OCI-LY7 (cell line): ENCODE data around the gene HOXB1. TPM values are rescaled to one million over a fixed set of nuclear protein-coding genes. Genes with fewer than 3 reads are reported as not detected.

Experiments
- BruUV-seq: library from RNA; stranded (reverse); fragments of 400-500 nt; replicated peaks from 2 replicates; lab custom pipeline; 2021; lab: Mats Ljungman, UMichigan
- CTCF ChIA-PET: fragments of 300-600 bp; sonication (Branson Sonifier 250); formaldehyde crosslinking; loops from one replicate; lab custom pipeline; 2022; ENCODE audit warnings: antibody characterized with exemption; ENCODE audit not compliant: unreplicated experiment; lab: Charles Lee
- POLR2A ChIA-PET: fragments of 300-600 bp; sonication (Branson Sonifier 250); formaldehyde crosslinking; loops from one replicate; lab custom pipeline; 2022; ENCODE audit warnings: antibody characterized with exemption; lab: Charles Lee
- DNase-seq: peaks from one replicate; pipeline ENCODE4 v3.0.0-alpha.2; 2015; ENCODE audit warnings: low spot score
- H2AFZ ChIP-seq: fragments of 200-600 bp; sonication (generic), shearing (Covaris generic); 2 replicates; pipeline ENCODE4 v1.6.1; 2014; ENCODE audit warnings: mild to moderate bottlenecking, antibody characterized with exemption, low read length, moderate library complexity
- H3K27ac ChIP-seq: fragments of 200-600 bp; sonication (generic); 2 replicates; pipeline ENCODE4 v1.5.1; 2014; ENCODE audit warnings: mixed run types, low read depth, mild to moderate bottlenecking, moderate library complexity, low read length, inconsistent platforms; ENCODE audit not compliant: poor library complexity, severe bottlenecking
- H3K36me3 ChIP-seq: fragments of 200-600 bp; sonication (generic); 2 replicates; pipeline ENCODE4 v1.6.1; 2014; ENCODE audit warnings: mild to moderate bottlenecking, antibody characterized with exemption, low read length, moderate library complexity, mixed read lengths; ENCODE audit not compliant: insufficient read depth
- H3K4me1 ChIP-seq: fragments of 200-600 bp; sonication (generic); 2 replicates; pipeline ENCODE4 v1.5.1; 2014; ENCODE audit warnings: mild to moderate bottlenecking, low read length; ENCODE audit not compliant: insufficient read depth, poor library complexity, severe bottlenecking
- H3K4me2 ChIP-seq: fragments of 200-600 bp; sonication (generic); 2 replicates; pipeline ENCODE4 v1.6.1; 2014; ENCODE audit warnings: mild to moderate bottlenecking, low read length
- H3K4me3 ChIP-seq: fragments of 200-600 bp; sonication (generic); 2 replicates; pipeline ENCODE4 v1.5.1; 2014; ENCODE audit warnings: mild to moderate bottlenecking, low read depth, low read length; ENCODE audit not compliant: poor library complexity, severe bottlenecking
- H3K79me2 ChIP-seq: fragments of 200-600 bp; sonication (generic); 2 replicates; pipeline ENCODE4 v1.6.1; 2016; ENCODE audit warnings: low read depth, mild to moderate bottlenecking, low read length, moderate library complexity, mixed read lengths; ENCODE audit not compliant: insufficient read depth
- H3K9me2 ChIP-seq: fragments of 200-600 bp; sonication (generic); 2 replicates; pipeline ENCODE4 v1.6.1; 2016; ENCODE audit warnings: mild to moderate bottlenecking, low read length, mixed read lengths; ENCODE audit not compliant: insufficient read depth
- H3K9me3 ChIP-seq: fragments of 200-600 bp; sonication (generic); 2 replicates; pipeline ENCODE4 v1.6.1; 2014; ENCODE audit warnings: mild to moderate bottlenecking, mixed run types, low read length, mixed read lengths
- H4K20me1 ChIP-seq: fragments of 200-600 bp; sonication (generic); 2 replicates; pipeline ENCODE4 v1.6.1; 2014; ENCODE audit warnings: mild to moderate bottlenecking, antibody characterized with exemption, low read length, moderate library complexity, mixed read lengths; ENCODE audit not compliant: insufficient read depth
- EZH2phosphoT487 ChIP-seq: fragments of 200-600 bp; sonication (generic); IDR thresholded peaks from 2 replicates; pipeline ENCODE4 v1.6.1; 2018; ENCODE audit warnings: low read depth, borderline replicate concordance, mild to moderate bottlenecking, mixed run types, antibody characterized with exemption, low read length, moderate library complexity, mixed read lengths
- intact Hi-C: fragments of 100-400 bp; cut with micrococcal nuclease; formaldehyde crosslinking; loops from one replicate; pipeline ENCODE4 v1.10.0; 2022; ENCODE audit not compliant: unreplicated experiment
- total RNA-seq, 2 experiments: library from RNA; depleted of rRNA in 1 of 2; stranded (reverse); fragments of >200 nt in 1 of 2; shearing (Covaris generic) in 1 of 2; gene quantifications; 2 replicates each; pipeline ENCODE4 v1.2.3, GENCODE V29; 2014 to 2022
- TF ChIP-seq, protein P1 (sequence below): fragments of 200-600 bp; sonication (generic); conservative IDR thresholded peaks from 2 replicates; pipeline ENCODE4 v1.5.1; 2014; ENCODE audit warnings: mild to moderate bottlenecking, antibody characterized with exemption, low read length, moderate library complexity, mixed read lengths

Gene HOXB1
- total RNA-seq, 2 experiments from 2014 or later: not detected

DNA sequence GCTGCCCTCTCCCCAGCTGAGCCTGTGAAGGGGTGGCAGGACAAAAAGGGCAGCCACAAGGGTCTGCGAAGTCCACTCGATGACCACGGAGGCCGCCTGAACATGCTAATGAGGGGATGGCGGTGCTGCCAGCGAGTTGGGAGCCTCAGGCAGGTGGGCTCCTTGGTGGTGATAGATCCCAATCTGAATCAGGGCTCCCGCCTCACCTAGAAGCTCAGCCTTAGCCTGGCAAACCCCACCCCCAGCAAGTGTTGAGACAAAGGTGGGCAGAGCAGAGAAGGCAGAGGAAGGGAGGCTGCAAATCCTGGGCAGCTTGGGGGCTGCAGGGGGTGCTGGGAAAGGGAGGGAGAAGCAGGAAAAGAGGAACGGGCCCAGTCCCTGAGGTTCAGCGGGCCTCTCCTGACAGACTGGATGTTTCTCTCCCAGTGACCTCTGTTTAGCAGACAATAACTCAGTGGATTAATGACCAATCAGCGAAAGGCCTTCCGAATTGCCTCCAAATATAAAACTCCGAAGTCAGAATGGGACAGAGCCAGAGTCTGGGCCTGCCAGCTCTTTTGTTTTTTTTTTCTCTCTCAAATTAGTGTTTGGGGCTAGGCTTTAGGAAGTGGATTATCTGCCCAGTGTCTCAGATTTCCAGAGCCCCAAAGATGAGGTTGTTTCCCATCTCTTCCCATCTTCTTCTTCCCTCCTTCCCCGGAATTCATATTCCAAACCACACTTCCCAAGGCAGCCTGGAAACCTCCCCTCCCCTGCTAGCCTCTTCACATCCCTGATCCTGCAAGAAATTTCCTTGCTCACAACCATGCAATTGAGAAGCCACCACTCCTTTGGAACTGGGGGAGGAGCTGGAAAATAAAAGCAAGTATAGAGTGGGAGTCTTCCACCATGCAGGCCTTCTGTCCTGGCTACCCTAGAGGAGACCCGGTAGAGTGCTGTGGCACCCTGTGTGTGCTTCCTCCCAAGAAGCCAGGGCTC, 29.3 kb upstream of the HOXB1 start:
- DNase-seq: no peak
- no peak for TF ChIP-seq EZH2phosphoT487
- TF ChIP-seq, protein P1, sequence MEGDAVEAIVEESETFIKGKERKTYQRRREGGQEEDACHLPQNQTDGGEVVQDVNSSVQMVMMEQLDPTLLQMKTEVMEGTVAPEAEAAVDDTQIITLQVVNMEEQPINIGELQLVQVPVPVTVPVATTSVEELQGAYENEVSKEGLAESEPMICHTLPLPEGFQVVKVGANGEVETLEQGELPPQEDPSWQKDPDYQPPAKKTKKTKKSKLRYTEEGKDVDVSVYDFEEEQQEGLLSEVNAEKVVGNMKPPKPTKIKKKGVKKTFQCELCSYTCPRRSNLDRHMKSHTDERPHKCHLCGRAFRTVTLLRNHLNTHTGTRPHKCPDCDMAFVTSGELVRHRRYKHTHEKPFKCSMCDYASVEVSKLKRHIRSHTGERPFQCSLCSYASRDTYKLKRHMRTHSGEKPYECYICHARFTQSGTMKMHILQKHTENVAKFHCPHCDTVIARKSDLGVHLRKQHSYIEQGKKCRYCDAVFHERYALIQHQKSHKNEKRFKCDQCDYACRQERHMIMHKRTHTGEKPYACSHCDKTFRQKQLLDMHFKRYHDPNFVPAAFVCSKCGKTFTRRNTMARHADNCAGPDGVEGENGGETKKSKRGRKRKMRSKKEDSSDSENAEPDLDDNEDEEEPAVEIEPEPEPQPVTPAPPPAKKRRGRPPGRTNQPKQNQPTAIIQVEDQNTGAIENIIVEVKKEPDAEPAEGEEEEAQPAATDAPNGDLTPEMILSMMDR: no peak
- no peak overlapping the region for H2AFZ ChIP-seq
- intact Hi-C loops: no loop called here
- ChIA-PET CTCF (interaction anchor here (0.6 kb wide), 1 partner anchor 678 kb away, joined by 4 read pairs; no protein-coding TSS in a partner anchor), POLR2A (no interaction called here)
- H3K79me2 ChIP-seq: no peaks in the 10 kb centered on the region
- H3K4me1 ChIP-seq: no peaks in the 10 kb centered on the region
- no peaks in the 10 kb centered on the region for H3K36me3 ChIP-seq
- H3K4me2 ChIP-seq: no peak overlapping the region
- BruUV-seq: no TSS peak
- no peak overlapping the region for H3K4me3 ChIP-seq
- H3K9me2 ChIP-seq: no peaks in the 10 kb centered on the region
- H4K20me1 ChIP-seq: no peaks in the 10 kb centered on the region
- H3K9me3 ChIP-seq: no peaks in the 10 kb centered on the region
- no peak overlapping the region for H3K27ac ChIP-seq

DNA sequence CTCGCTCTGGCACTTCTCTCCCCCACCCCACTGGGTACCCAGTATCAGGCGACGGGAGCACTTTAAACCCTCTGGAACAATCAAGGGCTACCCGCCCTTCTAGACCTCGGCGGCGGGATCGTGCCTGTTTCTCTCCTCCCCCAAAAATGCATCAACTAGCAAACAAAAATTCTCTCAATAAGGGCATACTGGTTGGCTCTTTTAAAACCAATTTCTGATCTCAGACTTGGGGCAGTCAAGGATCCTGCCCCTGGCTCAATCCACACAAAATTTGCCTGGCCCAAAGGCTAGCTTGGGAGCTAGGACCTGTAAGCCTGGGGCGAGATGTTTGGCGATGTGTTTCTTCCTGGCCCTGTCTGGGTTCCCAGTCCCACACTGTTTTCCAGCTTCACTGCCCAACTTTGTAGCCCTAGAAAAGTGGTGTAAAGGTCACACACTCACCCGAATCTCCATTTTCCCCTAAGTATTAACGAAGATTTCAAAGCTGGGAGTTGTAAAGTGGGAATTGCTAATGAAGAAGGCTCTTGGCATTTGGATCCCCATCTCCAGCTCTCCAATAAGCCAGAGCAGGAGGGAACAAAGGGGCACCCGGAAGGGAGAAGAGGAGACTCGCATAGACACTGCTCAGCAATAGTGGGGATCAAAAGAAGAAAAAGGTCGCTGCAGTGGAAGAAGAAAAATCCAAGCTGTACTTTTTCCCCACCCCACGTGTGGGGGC, 28.5 kb upstream of the HOXB1 start:
- H3K36me3 ChIP-seq: no peaks in the 10 kb centered on the region
- H3K27ac ChIP-seq: no peak overlapping the region
- intact Hi-C loops: no loop called here
- BruUV-seq: no TSS peak
- no peaks in the 10 kb centered on the region for H3K4me1 ChIP-seq
- no peak for TF ChIP-seq EZH2phosphoT487
- TF ChIP-seq, protein P1: no peak
- H3K4me2 ChIP-seq: no peak overlapping the region
- ChIA-PET POLR2A (no interaction called here), CTCF (no interaction called here)
- H4K20me1 ChIP-seq: no peaks in the 10 kb centered on the region
- H3K4me3 ChIP-seq: no peak overlapping the region
- H2AFZ ChIP-seq: no peak overlapping the region
- no peaks in the 10 kb centered on the region for H3K9me3 ChIP-seq
- no peak for DNase-seq
- H3K79me2 ChIP-seq: no peaks in the 10 kb centered on the region
- no peaks in the 10 kb centered on the region for H3K9me2 ChIP-seq

DNA sequence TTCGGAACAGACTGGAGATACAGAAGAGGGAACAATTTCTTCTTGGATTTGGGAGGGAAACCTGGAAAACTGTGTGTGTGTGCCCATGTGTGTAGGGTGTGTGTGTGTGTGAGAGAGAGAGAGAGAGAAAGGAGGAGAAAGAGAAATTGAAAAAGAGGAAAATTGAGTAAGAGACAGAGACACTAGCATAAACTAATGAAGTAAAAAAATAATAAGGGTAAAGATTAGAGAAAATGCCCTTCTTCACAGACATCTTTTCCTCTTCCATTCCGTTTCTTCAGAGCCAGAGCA, 28.0 kb upstream of the HOXB1 start:
- no TSS peak for BruUV-seq
- H3K4me3 ChIP-seq: no peak overlapping the region
- no peaks in the 10 kb centered on the region for H3K9me3 ChIP-seq
- POLR2A ChIA-PET: no interaction called here
- no peak for DNase-seq
- H3K27ac ChIP-seq: no peak overlapping the region
- TF ChIP-seq, protein P1: no peak
- no peak for TF ChIP-seq EZH2phosphoT487
- H3K4me2 ChIP-seq: no peak overlapping the region
- no peak overlapping the region for H2AFZ ChIP-seq
- no peaks in the 10 kb centered on the region for H3K79me2 ChIP-seq
- H3K9me2 ChIP-seq: no peaks in the 10 kb centered on the region
- no peaks in the 10 kb centered on the region for H4K20me1 ChIP-seq
- H3K4me1 ChIP-seq: no peaks in the 10 kb centered on the region
- CTCF ChIA-PET: no interaction called here
- intact Hi-C loops: no loop called here
- H3K36me3 ChIP-seq: no peaks in the 10 kb centered on the region
